ENCODE data around the gene RNF220. TPM values are rescaled to one million over a fixed set of nuclear protein-coding genes. Genes with fewer than 3 reads are reported as not detected.

RNF220 gene
- total and polyA plus RNA-seq, 2 experiments from 2014 or later: 47.4 to 123 TPM

DNA sequence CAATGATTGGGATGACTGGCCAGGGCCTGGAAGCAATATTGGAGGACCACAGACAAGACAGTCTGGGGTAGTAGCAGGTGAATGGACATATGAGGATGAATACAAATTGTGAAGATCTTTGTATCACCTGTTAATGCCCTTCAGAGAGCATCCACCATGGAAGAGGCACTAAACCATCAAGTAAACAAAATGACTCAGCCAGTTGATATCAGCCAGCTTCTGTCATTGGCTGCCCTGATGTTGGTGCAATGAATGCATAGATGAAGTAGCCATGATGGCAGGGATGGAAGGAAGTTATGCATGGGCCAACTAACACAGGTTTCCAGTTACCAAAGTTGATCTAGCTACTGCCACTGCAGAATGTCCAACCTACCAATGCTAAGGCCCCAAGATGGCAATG, 33.8 kb upstream of the RNF220 start:
- in situ Hi-C loops (cut with MboI): loop anchor here (5.0 kb wide), 1 partner anchor 221 kb away; no protein-coding TSS in a partner anchor
- H4K20me1 ChIP-seq (ENCODE audit: insufficient read depth): no peaks in the 10 kb centered on the region
- no peaks in the 10 kb centered on the region for H3K9me3 ChIP-seq (ENCODE audit: low read depth)
- TF ChIP-seq EZH2 (IDR thresholded peaks at IDR 0.05; ENCODE audit: insufficient read depth, poor library complexity, severe bottlenecking) (no peak), EZH2phosphoT487 (IDR thresholded peaks at IDR 0.05; ENCODE audit: insufficient read depth, low read depth) (no peak)
- no peak for DNase-seq
- no peaks in the 10 kb centered on the region for H3K79me2 ChIP-seq (ENCODE audit: insufficient read depth)
- H3K36me3 ChIP-seq (ENCODE audit: low read depth): no peaks in the 10 kb centered on the region
- no peak overlapping the region for H3K4me3 ChIP-seq
- H3K9me2 ChIP-seq (ENCODE audit: insufficient read depth): no peaks in the 10 kb centered on the region
- no peak overlapping the region for H3K4me2 ChIP-seq (ENCODE audit: unreplicated experiment)
- no peaks in the 10 kb centered on the region for H3F3A ChIP-seq (ENCODE audit: insufficient read depth)
- H3K4me1 ChIP-seq (ENCODE audit: insufficient read depth): no peaks in the 10 kb centered on the region
- H2AFZ ChIP-seq: no peak overlapping the region
- no peak overlapping the region for H3K27ac ChIP-seq
- no peak overlapping the region for H3K9ac ChIP-seq
- peaks cover 10% of the 10 kb centered on the region for H3K27me3 ChIP-seq (replicated peaks; ENCODE audit: insufficient read depth)

DNA sequence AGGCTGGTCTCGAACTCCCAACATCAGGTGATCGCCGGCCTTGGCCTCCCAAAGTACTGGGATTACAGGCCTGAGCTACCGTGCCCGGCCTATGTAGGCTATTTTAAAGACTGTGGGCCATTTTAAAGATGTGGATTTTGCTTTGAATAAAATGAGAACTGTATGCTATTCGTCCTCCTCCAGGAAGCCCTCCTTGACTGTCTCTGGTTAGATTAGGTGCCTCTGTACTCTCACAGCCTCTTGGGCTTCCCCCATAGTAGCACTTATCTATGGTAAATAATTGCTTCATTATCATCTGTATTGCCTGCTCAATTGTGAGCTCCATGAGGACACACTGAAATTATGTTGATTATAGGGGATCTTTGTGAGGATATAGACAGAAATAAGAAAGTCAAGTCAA, 29.5 kb upstream of the RNF220 start:
- TF ChIP-seq EZH2phosphoT487 (IDR thresholded peaks at IDR 0.05; ENCODE audit: insufficient read depth, low read depth): no peak
- no peak for TF ChIP-seq EZH2 (IDR thresholded peaks at IDR 0.05; ENCODE audit: insufficient read depth, poor library complexity, severe bottlenecking)
- H3K27ac ChIP-seq: no peak overlapping the region
- in situ Hi-C loops (cut with MboI): no loop called here
- no peaks in the 10 kb centered on the region for H4K20me1 ChIP-seq (ENCODE audit: insufficient read depth)
- DNase-seq: no peak
- no peak overlapping the region for H2AFZ ChIP-seq
- H3K4me2 ChIP-seq (ENCODE audit: unreplicated experiment): no peak overlapping the region
- no peaks in the 10 kb centered on the region for H3K9me2 ChIP-seq (ENCODE audit: insufficient read depth)
- no peaks in the 10 kb centered on the region for H3K4me1 ChIP-seq (ENCODE audit: insufficient read depth)
- no peaks in the 10 kb centered on the region for H3K79me2 ChIP-seq (ENCODE audit: insufficient read depth)
- H3K27me3 ChIP-seq (replicated peaks; ENCODE audit: insufficient read depth): no peaks in the 10 kb centered on the region
- H3K9me3 ChIP-seq (ENCODE audit: low read depth): no peaks in the 10 kb centered on the region
- H3F3A ChIP-seq (ENCODE audit: insufficient read depth): no peaks in the 10 kb centered on the region
- no peak overlapping the region for H3K4me3 ChIP-seq
- H3K9ac ChIP-seq: no peak overlapping the region
- WGBS, 2 experiments (ENCODE audit: low coverage in 1 of 2, low lambda C conversion rate in 2 of 2, missing lambda C conversion rate in 2 of 2): 65 to 83% methylated on average over 6 of the region's 6 CpGs
- H3K36me3 ChIP-seq (ENCODE audit: low read depth): no peaks in the 10 kb centered on the region

DNA sequence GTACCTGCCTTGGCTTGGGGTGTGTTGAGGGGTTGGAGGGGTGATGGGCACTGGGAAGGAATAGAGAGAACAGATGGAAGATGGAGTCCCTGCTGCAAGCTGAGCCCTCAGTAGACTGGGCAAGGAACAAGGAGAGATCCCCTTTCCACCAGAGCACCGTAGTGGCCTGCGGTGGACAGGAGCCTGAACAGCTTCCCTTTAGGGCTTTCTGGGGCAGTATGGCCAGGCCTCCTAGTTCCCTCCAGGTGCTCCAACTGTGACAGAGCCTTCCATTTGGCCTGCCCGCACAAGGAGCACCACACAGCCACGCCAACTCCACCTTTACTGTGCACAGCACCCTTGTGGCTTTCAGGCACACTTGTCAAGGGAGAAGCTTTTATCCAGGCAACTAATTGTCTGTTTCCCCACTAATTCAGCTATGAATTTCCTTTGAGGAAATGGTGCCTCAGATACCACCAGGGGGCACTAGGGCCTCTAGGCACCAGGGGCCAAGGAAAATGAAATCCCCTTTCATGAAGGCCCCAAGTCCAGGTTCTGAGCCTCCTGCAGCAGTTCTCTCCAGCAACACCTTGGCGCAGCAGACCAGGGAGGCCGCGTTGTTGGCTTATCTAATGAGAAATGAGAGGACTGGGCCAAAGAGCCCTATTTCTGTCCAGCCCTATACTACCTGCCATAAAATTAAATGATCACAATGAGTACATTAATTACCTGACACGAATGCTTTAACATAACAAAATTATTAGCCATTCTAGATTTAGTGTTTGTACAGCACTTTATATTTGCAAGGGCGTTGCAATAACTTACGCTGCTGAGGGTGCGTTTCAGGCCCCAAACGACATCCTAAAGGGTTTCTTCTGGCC, 26.9 kb upstream of the RNF220 start:
- H3K27ac ChIP-seq: no peak overlapping the region
- H3F3A ChIP-seq (ENCODE audit: insufficient read depth): no peaks in the 10 kb centered on the region
- no peaks in the 10 kb centered on the region for H3K36me3 ChIP-seq (ENCODE audit: low read depth)
- no peak overlapping the region for H2AFZ ChIP-seq
- peak; percentile 76 for DNase-seq
- in situ Hi-C loops (cut with MboI): no loop called here
- peaks cover 19% of the 10 kb centered on the region; the same call in 1 of the 2 replicates for H3K27me3 ChIP-seq (replicated peaks; ENCODE audit: insufficient read depth)
- no peaks in the 10 kb centered on the region for H3K79me2 ChIP-seq (ENCODE audit: insufficient read depth)
- H3K4me2 ChIP-seq (ENCODE audit: unreplicated experiment): no peak overlapping the region
- TF ChIP-seq EZH2phosphoT487 (IDR thresholded peaks at IDR 0.05; ENCODE audit: insufficient read depth, low read depth) (no peak), EZH2 (IDR thresholded peaks at IDR 0.05; ENCODE audit: insufficient read depth, poor library complexity, severe bottlenecking) (no peak)
- H3K9ac ChIP-seq: no peak overlapping the region
- no peak overlapping the region for H3K4me3 ChIP-seq
- no peaks in the 10 kb centered on the region for H4K20me1 ChIP-seq (ENCODE audit: insufficient read depth)
- no peaks in the 10 kb centered on the region for H3K4me1 ChIP-seq (ENCODE audit: insufficient read depth)
- no peaks in the 10 kb centered on the region for H3K9me3 ChIP-seq (ENCODE audit: low read depth)
- no peaks in the 10 kb centered on the region for H3K9me2 ChIP-seq (ENCODE audit: insufficient read depth)
- WGBS, 2 experiments (ENCODE audit: low coverage in 1 of 2, low lambda C conversion rate in 2 of 2, missing lambda C conversion rate in 2 of 2): 61 to 65% methylated on average over 12 of the region's 12 CpGs

DNA sequence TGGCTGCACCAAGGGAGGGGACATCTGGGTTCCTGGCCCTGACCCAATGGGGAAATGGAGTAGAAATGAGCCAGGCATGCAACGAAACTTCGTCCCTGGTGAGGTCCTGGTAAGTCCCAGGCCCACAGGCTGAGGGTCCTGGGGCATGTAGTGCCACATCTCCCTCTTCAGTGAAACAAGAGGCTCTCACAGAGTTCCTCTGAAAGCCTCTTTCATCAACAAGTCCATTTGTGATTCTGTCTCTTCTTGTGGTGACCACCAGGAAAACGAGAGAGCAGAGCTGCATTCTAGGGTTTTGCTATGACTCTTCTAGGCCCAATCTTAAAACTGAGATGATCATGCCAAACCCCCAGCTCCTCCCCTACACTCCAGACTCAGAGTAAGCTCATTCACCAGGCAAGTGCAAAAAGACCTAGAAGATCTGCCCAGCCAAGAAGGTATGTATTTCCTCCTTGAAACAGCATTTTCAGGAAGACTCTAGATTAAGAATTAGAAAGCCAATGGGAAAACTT, 24.3 kb upstream of the RNF220 start:
- WGBS, 2 experiments (ENCODE audit: low coverage in 1 of 2, low lambda C conversion rate in 2 of 2, missing lambda C conversion rate in 2 of 2): 22 to 24% methylated on average over 3 of the region's 3 CpGs
- in situ Hi-C loops (cut with MboI): no loop called here

More for the DNA sequence above, 24.3 kb upstream of the RNF220 start:
- H3F3A ChIP-seq (ENCODE audit: insufficient read depth): no peaks in the 10 kb centered on the region
- H4K20me1 ChIP-seq (ENCODE audit: insufficient read depth): no peaks in the 10 kb centered on the region
- no peak for DNase-seq
- no peaks in the 10 kb centered on the region for H3K9me3 ChIP-seq (ENCODE audit: low read depth)
- H3K9ac ChIP-seq: no peak overlapping the region
- no peaks in the 10 kb centered on the region for H3K4me1 ChIP-seq (ENCODE audit: insufficient read depth)
- H3K27ac ChIP-seq: no peak overlapping the region
- H2AFZ ChIP-seq: no peak overlapping the region
- H3K9me2 ChIP-seq (ENCODE audit: insufficient read depth): no peaks in the 10 kb centered on the region
- peaks cover 32% of the 10 kb centered on the region; the same call in 1 of the 2 replicates for H3K27me3 ChIP-seq (replicated peaks; ENCODE audit: insufficient read depth)
- H3K4me2 ChIP-seq (ENCODE audit: unreplicated experiment): no peak overlapping the region
- TF ChIP-seq EZH2phosphoT487 (IDR thresholded peaks at IDR 0.05; ENCODE audit: insufficient read depth, low read depth): no peak
- TF ChIP-seq EZH2 (IDR thresholded peaks at IDR 0.05; ENCODE audit: insufficient read depth, poor library complexity, severe bottlenecking): no peak
- no peaks in the 10 kb centered on the region for H3K36me3 ChIP-seq (ENCODE audit: low read depth)
- H3K79me2 ChIP-seq (ENCODE audit: insufficient read depth): no peaks in the 10 kb centered on the region
- no peak overlapping the region for H3K4me3 ChIP-seq
